ENCODE data around the gene TPM2. TPM values are rescaled to one million over a fixed set of nuclear protein-coding genes. Genes with fewer than 3 reads are reported as not detected.

Gene TPM2
- total and polyA plus RNA-seq, 7 donors = 49.9 to 8,131 (median 3,590) TPM

GRCh38 chr9:35666045-35666444 lies 23.7 kb downstream of the TPM2 start:
- 91 to 92% methylated on average over 1 of the region's 1 CpG for WGBS, 2 donors
- H3K27me3 ChIP-seq = no peaks in the 10 kb centered on the region
- H3K4me3 ChIP-seq = no peak overlapping the region
- peaks cover 0 to under 1% (median 0%) of the 10 kb centered on the region in 4 donors for H3K36me3 ChIP-seq
- H3K9me3 ChIP-seq = no peaks in the 10 kb centered on the region
- peaks cover 0 to 40% (median 36%) of the 10 kb centered on the region in 4 donors for H3K4me1 ChIP-seq
- no peak for DNase-seq
- intact Hi-C loops (cut with DNase I) = loop anchor here (1.0 kb wide), 1 partner anchor 9 kb away; no protein-coding TSS in a partner anchor
- TF ChIP-seq EP300 (IDR thresholded peaks at IDR 0.05) (no peak), POLR2AphosphoS5 (IDR thresholded peaks at IDR 0.05) (no peak), CTCF (IDR thresholded peaks at IDR 0.05) (no peak), POLR2A (IDR thresholded peaks at IDR 0.05) (no peak)
- H3K27ac ChIP-seq = peak overlapping the region in 2 of 4 donors; percentile 97 to 98

- intact Hi-C loops (cut with DNase I) = loop anchor here (1.0 kb wide), 1 partner anchor 24 kb away; the partner anchor contains the start of gene TPM2
- H3K4me1 ChIP-seq = peaks cover 0 to 46% (median 42%) of the 10 kb centered on the region in 4 donors
- 10 to 28% methylated on average over 5 of the region's 5 CpGs for WGBS, 2 donors
Observed at GRCh38 chr9:35665471-35665818, 24.3 kb downstream of the TPM2 start.

GRCh38 chr9:35664531-35665470 lies 24.9 kb downstream of the TPM2 start, which contains the start of gene ARHGEF39:
TSS of gene ARHGEF39 (minus strand) at chr9:35665195. CDS start at chr9:35665169, 26 bp downstream.
- H3K27ac ChIP-seq = peak within 1 kb of the TSS; percentile 97 to 98 (median 98)
- H3K9me3 ChIP-seq = no peaks in the 10 kb centered on the region
- DNase-seq = peak; percentile 90
- no peaks in the 10 kb centered on the region for H3K27me3 ChIP-seq
- intact Hi-C loops (cut with DNase I) = loop anchor here (1.0 kb wide), 1 partner anchor 24 kb away; the partner anchor contains the start of gene TPM2
- H3K4me1 ChIP-seq = peaks cover 0 to 52% (median 48%) of the 10 kb centered on the region in 4 donors
- H3K36me3 ChIP-seq = peaks cover 0 to 13% (median 10%) of the 10 kb centered on the region in 4 donors
- H3K4me3 ChIP-seq = peak within 1 kb of the TSS; percentile 27 to 58 (median 48)
- WGBS, 2 donors = 3 to 8% methylated on average over 58 of the region's 58 CpGs
- no peak for TF ChIP-seq EP300 (IDR thresholded peaks at IDR 0.05)
- peak in 1 of 2 donors; percentile 48 for TF ChIP-seq POLR2A (IDR thresholded peaks at IDR 0.05)
- peak; percentile 55 to 70 (median 66) for TF ChIP-seq POLR2AphosphoS5 (IDR thresholded peaks at IDR 0.05)
- no peak for TF ChIP-seq CTCF (IDR thresholded peaks at IDR 0.05)

More at GRCh38 chr9:35665471-35665818, 24.3 kb downstream of the TPM2 start:
- Histone ChIP-seq H3K27ac (peak overlapping the region; percentile 97 to 98 (median 98)), H3K4me3 (peak overlapping the region; percentile 27 to 58 (median 48)), H3K27me3 (no peaks in the 10 kb centered on the region), H3K36me3 (peaks cover 0 to 7% (median 5%) of the 10 kb centered on the region in 4 donors), H3K9me3 (no peaks in the 10 kb centered on the region)
- no peak for TF ChIP-seq CTCF (IDR thresholded peaks at IDR 0.05)
- TF ChIP-seq POLR2AphosphoS5 (IDR thresholded peaks at IDR 0.05) = no peak
- TF ChIP-seq EP300 (IDR thresholded peaks at IDR 0.05) = no peak
- TF ChIP-seq POLR2A (IDR thresholded peaks at IDR 0.05) = no peak
- no peak for DNase-seq

GRCh38 chr9:35662437-35662836 lies 27.3 kb downstream of the TPM2 start:
- Histone ChIP-seq H3K4me1 (peaks cover 0 to 65% (median 57%) of the 10 kb centered on the region in 4 donors), H3K9me3 (no peaks in the 10 kb centered on the region), H3K27me3 (no peaks in the 10 kb centered on the region), H3K27ac (peak overlapping the region; percentile 97 to 98 (median 98)), H3K36me3 (peaks cover 0 to 13% (median 10%) of the 10 kb centered on the region in 4 donors), H3K4me3 (no peak overlapping the region)
- intact Hi-C loops (cut with DNase I) = no loop called here
- DNase-seq = no peak
- TF ChIP-seq CTCF (IDR thresholded peaks at IDR 0.05) (no peak), POLR2AphosphoS5 (IDR thresholded peaks at IDR 0.05) (peak in 2 of 4 donors; percentile 23 to 24), EP300 (IDR thresholded peaks at IDR 0.05) (no peak), POLR2A (IDR thresholded peaks at IDR 0.05) (no peak)
- WGBS, 2 donors = 87 to 93% methylated on average over 7 of the region's 7 CpGs

All from sigmoid colon (tissue), 7 donors.